WI38 (cell line): Measurements from ENCODE around the gene NDUFB8.

Experiments used
- H3K4me3 ChIP-seq: 2 replicates; pipeline ENCODE4 v1.5.1; 2011; ENCODE audit warnings: low read depth, mild to moderate bottlenecking, control low read depth, low read length
- TF ChIP-seq, protein P1 (sequence below): IDR thresholded peaks from 2 replicates; pipeline ENCODE4 v1.5.1; 2012; ENCODE audit warnings: low read depth, mild to moderate bottlenecking, control low read depth, low read length

Gene NDUFB8

DNA sequence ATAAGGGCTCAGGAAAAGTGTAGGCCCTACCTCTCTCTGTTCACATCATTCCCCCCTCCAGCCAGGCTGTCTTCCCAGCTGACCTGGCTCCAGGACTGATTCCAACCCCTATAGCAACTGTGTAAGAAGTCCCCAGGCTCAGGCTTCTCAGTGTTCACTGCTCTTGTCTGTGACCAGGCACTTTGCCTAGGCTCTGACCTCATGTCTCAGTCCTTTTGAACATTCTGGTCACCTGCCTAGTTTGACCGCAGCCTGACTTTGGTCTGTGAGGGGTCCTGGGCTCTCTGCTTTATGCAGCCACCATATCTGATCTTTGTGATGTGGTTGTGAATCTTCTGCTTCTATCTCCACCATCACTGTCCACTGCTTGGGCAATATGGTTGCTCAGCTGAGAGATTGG lies 30.6 kb upstream of the NDUFB8 start:
- TF ChIP-seq, protein P1, sequence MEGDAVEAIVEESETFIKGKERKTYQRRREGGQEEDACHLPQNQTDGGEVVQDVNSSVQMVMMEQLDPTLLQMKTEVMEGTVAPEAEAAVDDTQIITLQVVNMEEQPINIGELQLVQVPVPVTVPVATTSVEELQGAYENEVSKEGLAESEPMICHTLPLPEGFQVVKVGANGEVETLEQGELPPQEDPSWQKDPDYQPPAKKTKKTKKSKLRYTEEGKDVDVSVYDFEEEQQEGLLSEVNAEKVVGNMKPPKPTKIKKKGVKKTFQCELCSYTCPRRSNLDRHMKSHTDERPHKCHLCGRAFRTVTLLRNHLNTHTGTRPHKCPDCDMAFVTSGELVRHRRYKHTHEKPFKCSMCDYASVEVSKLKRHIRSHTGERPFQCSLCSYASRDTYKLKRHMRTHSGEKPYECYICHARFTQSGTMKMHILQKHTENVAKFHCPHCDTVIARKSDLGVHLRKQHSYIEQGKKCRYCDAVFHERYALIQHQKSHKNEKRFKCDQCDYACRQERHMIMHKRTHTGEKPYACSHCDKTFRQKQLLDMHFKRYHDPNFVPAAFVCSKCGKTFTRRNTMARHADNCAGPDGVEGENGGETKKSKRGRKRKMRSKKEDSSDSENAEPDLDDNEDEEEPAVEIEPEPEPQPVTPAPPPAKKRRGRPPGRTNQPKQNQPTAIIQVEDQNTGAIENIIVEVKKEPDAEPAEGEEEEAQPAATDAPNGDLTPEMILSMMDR, result no peak
- no peak overlapping the region for H3K4me3 ChIP-seq

- no peak overlapping the region for H3K4me3 ChIP-seq
- TF ChIP-seq, protein P1, result no peak
Measured at GRCh38 chr10:100554902-100555301, 25.2 kb upstream of the NDUFB8 start.

DNA sequence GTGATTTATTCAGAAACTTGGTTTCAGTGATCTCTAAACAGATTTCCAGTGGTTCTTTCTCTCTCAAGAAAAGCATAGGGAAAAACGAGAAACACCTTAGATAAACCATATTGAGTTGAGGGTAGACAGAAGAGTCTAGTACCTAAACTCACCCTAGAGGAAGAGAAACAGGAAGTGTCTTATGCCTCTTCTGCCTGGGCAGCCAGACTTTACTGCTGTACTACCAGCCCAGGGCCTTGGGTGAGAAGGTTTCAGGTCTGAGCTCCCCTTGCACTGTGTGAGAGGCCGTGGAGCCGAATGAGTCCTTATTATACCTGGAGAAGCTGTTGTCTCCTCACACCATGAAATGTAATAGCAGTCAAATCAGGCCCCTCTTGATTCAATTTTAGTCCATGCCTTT lies 24.3 kb upstream of the NDUFB8 start:
- H3K4me3 ChIP-seq, result no peak overlapping the region
- TF ChIP-seq, protein P1, result no peak

DNA sequence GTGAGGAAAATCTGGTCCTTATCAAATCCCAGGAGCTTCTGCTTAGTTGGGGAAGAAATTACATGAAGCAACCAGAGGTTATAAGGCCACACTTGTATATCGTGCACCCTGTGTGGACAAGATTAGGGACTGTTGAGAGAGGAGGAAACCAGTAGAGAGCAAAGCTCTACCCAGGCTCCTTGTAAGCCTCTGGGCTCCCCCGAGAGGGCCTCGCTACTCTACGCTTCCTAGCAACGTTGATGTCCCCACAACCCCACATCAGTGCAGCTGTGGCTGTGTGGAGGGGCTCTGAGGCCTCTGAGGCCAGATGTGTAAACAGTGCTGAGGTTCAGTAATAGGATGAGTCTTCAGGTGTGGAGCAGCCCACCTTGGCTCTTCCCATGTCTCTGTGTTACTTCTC lies 22.1 kb upstream of the NDUFB8 start:
- no peak overlapping the region for H3K4me3 ChIP-seq
- TF ChIP-seq, protein P1, result no peak

- no peak overlapping the region for H3K4me3 ChIP-seq
- TF ChIP-seq, protein P1, result no peak
Measured at GRCh38 chr10:100551196-100551595, 21.5 kb upstream of the NDUFB8 start.

DNA sequence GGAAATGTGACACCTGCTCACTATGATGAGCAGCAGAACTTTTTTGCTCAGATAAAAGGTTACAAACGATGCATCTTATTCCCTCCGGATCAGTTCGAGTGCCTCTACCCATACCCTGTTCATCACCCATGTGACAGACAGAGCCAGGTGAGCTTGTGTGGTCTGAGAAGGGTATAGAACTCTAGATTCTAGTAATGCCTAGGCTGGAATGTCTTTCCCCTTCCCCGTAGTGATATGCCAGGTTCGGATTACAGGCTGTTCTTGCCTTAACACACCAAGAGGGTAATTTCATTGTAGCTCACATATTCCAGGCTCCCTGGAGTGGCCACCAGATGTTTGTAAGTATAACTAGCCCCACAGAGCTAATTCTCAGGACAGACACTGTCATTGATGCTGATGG lies 15.3 kb upstream of the NDUFB8 start:
- TF ChIP-seq, protein P1, result no peak

DNA sequence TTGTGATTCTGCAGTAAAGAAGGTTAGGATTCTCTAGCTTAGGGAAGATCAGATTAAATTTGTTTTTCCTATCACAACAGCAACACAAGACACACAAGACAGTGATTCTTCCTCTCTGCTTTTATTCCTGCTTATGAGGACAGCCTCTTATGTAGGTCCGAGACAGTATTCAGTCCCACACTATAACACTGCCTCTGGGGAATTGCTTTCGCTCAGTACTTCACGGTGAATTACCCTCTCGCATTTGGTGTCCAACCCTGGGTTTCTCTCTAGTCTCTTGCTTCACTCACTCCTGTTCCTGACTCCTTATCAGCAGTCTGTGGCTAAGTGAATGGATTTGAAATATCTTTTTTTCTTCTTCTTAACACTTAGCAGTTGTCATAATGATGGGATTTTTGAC lies 7.8 kb upstream of the NDUFB8 start:
- TF ChIP-seq, protein P1, result no peak
- H3K4me3 ChIP-seq, result no peak overlapping the region

More for the DNA sequence above, 15.3 kb upstream of the NDUFB8 start:
- no peak overlapping the region for H3K4me3 ChIP-seq
